NCI-H446 (cell line): ENCODE measurements around the gene CHADL.
"Not testable (repeated sequence)": the region's sequence is repeated elsewhere in the genome, so short reads cannot be mapped to it uniquely, and the experiment has no call there.

ENCODE experiments used
- DNase-seq, 2 experiments: peaks; one replicate each; lab custom pipeline; 2025; lab: John Stamatoyannopoulos, UW

CHADL gene, protein sequence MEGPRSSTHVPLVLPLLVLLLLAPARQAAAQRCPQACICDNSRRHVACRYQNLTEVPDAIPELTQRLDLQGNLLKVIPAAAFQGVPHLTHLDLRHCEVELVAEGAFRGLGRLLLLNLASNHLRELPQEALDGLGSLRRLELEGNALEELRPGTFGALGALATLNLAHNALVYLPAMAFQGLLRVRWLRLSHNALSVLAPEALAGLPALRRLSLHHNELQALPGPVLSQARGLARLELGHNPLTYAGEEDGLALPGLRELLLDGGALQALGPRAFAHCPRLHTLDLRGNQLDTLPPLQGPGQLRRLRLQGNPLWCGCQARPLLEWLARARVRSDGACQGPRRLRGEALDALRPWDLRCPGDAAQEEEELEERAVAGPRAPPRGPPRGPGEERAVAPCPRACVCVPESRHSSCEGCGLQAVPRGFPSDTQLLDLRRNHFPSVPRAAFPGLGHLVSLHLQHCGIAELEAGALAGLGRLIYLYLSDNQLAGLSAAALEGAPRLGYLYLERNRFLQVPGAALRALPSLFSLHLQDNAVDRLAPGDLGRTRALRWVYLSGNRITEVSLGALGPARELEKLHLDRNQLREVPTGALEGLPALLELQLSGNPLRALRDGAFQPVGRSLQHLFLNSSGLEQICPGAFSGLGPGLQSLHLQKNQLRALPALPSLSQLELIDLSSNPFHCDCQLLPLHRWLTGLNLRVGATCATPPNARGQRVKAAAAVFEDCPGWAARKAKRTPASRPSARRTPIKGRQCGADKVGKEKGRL

GRCh38 chr22:41240377-41241132 is at the start of gene CHADL:
CHADL (minus strand) TSS chr22:41240931; CDS start chr22:41240881, 50 bp downstream.
- DNase-seq = no peak

- DNase-seq = no peak
Measured at GRCh38 chr22:41289671-41290070, 48.9 kb upstream of the CHADL start.

DNA sequence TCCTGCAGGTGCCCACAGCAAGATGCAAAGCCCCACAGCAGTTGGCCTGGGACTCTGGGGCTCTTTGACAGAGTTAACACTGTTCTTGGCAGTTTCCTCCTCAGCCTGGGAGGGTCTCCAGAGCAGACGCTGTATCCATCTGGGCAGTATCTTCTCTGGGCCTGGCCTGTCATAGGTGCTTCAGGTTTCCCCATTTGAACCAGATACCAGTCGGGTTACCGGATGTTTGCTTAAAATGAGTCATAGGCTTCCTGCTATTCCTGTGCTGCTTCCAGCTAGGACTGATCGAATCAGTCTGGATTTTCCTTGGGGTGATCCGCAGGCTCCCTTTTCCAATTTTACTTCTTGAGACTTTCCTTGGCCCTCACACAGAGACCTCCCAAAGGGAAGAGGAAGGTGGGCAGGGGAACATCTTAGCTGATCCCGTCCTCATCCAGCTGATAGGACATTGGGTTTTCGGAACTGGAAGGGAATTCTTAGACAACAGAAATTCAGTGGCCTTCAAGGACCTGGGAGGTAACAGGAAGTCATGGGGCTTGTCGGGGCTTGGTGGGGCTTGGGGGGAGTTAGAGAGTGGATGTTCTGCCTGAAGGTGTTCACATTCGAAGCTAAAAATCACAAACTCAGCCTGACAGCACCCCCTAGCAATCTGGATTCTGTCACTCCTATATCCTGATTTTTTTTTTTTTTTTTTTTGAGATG is 47.7 kb upstream of the CHADL start:
- peak in 1 of 2 experiments; percentile 57 for DNase-seq

- DNase-seq = no peak
Measured at GRCh38 chr22:41286639-41287091, 45.9 kb upstream of the CHADL start.

- DNase-seq = peak; percentile 96 to 98
Measured at GRCh38 chr22:41285820-41286638, 45.3 kb upstream of the CHADL start, which contains the start of gene RANGAP1. RANGAP1 (minus strand) TSS chr22:41286187; CDS start chr22:41281044, 5,143 bp downstream.

DNA sequence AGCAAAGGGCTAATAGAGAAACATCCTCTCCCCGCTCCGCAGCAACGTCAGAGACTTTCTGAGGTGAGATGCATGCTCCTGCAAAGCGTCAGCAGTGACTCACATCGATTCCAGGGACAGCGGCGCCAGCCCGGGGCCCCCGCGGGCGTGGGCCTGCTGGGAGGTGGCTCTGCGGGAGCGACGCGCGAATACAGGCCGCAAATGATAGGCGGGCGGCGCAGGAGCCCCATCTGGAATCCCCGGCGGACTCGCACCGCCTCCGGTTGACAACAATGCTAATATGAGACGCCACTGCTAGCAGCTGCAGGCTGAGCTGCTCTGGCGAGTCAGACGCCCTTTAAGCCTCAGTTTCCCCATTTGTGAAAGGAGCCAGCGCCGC is 44.7 kb upstream of the CHADL start:
- DNase-seq = peak in 1 of 2 experiments; percentile 39

- DNase-seq = no peak
Measured at GRCh38 chr22:41284465-41284864, 43.7 kb upstream of the CHADL start.

GRCh38 chr22:41280854-41281253 is 40.1 kb upstream of the CHADL start:
- DNase-seq = no peak

DNA sequence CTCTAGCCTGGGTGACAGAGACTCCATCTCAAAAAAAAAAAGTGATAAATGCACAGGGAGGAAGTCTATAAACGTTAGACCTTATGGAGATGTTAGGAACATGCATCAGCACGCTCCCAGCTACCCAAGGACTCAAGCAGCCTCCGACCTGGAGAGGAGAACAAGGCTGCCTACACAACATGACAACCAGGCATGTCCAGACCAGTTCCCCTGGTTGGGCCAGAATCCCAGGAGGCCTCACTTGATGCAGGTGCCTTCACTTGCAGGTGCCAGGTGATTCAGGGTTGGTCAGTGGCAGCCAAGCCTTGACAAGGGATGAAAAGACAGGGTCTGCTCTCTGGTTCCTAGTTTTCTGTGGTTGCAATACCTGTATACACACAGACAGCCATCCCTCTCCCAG is 39.3 kb upstream of the CHADL start:
- no peak for DNase-seq

- no peak for DNase-seq
Measured at GRCh38 chr22:41274856-41275255, 34.1 kb upstream of the CHADL start.

- no peak for DNase-seq
Measured at GRCh38 chr22:41273128-41273527, 32.4 kb upstream of the CHADL start.

- DNase-seq = no peak
Measured at GRCh38 chr22:41271787-41272186, 31.1 kb upstream of the CHADL start.

DNA sequence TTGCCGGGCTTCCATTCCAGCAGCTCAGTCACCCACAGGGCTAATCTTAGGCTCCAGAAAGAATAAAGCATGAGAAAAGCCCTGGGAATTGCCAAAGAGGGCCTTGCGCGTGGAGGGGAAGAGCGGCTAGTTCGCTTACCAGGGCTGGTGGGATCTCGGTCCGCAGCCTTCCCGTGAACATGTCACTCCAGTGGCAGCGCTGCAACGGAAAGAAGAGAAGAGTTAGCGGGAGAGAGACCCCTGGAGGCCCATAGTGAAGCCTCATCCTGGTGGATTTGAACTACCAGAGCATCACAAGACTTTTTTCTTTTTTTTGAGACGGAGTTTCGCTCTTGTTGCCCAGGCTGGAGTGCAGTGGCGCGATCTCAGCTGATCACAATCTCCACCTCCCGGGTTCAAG is 27.2 kb upstream of the CHADL start:
- DNase-seq = no peak

DNA sequence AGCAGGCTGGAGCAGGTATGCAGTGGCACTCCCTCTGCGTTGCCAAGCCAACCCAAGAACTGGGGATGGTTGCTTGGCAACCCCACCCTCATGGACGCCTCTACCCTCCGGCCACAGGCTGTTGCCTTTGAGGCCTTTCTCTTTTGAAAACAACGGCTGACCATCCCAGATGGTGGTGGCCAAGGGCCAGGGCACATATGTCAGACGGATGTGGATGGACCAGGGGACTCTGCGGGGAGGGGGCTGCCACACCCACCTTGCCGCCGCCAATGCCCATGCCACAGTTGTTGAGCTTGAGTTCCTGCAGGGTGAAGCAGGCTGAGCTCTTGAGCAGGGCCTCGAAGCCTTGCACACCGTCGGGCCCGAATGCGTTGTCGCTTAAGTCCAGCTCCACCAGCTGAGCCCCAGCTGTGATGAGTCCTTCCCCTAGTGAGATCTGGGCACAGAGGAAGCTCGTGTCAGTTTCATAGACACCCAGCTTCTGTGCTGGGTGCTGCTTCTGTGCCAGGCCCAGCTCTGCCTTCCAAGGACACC is 23.7 kb upstream of the CHADL start:
- no peak for DNase-seq

- no peak for DNase-seq
Measured at GRCh38 chr22:41263704-41264103, 23.0 kb upstream of the CHADL start.

DNA sequence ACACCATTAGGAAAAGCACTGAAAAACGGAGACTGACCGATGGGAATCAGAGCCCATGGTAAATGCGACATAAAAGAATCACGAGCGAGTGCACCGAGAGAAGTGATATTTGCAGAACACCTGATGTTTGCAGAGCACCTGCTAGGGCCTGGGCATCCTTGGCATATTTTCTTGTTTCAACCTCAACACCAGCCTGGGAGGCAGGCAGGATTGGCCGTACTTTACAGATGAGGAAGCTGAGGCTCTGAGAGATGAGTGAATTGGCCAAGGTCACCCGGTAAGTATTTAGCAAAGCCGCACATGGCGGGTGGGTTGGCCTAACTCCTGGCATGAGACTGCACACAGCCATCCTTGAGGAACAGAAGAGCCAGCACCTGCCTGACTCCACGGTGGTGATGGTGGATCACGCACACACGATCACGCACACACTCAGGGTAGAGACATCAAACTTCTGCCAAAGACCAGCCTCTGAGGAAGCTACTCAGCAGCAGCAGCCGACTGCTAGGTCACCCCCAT is 21.6 kb upstream of the CHADL start:
- no peak for DNase-seq

DNA sequence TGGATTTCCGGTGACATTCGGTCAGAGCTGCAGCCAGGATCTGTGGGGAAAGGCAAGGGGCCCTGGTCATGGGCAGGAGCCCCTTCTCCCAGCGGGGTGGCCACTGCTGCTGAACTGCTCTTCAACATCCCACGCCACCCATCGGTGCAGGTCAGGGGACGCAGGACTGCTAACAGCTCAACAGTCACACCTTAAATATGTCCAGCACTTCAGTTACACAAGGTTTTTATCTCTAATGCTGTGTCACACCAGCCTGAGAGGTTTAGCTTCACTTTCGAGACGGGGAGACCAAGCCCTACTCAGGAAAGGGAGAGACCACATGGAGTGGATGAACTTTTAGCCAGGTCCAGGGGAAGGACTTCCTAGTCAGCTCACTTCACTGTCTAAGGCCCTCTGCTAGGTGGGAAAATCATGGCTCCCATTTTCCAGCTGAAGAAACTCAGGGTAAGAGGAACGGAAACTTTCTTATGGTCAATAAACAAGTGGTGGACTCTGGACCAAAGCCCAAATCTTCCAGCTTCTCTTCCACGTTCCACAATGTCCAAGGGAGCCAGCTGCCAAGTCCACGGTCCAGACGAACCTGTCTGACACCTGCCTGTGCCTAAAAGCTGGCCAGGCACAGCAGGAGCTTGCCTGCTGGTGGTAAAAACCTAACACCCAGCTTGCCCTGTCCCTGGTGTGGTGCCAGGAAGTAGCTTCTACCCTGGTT is 21.0 kb upstream of the CHADL start:
- no peak for DNase-seq

- no peak for DNase-seq
Measured at GRCh38 chr22:41260871-41261270, 20.1 kb upstream of the CHADL start.

DNA sequence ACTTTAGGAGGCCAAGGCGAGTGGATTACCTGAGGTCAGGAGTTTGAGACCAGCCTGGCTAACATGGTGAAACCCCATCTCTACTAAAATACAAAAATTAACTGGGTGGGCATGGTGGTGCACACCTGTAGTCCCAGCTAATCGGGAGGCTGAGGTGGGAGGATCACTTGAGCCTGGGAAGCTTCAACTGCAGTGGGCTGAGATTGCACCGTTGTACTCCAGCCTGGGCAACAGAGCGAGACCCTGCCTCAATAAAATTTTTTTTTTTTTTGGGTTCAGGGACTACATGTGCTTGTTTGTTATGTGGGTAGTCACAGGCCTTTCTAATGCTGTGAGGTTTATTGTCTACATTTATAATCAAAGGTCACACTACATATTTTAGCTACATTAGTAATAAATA is 19.0 kb upstream of the CHADL start:
- not testable (repeated sequence) for DNase-seq

DNA sequence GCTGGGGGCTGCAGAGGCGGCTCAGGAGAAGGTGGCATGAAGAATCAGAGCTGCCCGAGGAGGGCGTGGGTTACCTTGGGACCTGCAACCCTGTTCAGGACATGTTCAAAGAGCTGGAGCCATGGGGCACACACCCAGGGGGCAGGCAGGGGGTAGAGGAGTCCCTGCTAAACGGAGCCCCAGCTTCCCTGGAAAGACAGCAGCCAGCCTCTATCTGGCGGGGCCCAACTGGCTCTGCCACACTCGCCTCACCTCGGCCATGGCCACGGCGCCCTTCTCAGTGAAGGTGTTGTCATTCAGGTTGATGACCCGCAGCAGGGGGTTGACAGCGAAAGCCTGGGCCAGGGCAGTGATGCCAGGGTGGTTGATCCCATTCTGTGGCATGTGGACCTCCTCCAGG is 17.0 kb upstream of the CHADL start:
- DNase-seq = no peak
